Gastroesophageal sphincter (tissue), 3 donors: Measurements from ENCODE around the gene KIAA2012.

Experiments used
- EP300 ChIP-seq: sonication (generic); formaldehyde crosslinking; IDR thresholded peaks from one replicate; pipeline ENCODE4 v1.6.1; 2017; ENCODE audit warnings: antibody characterized with exemption, mild to moderate bottlenecking
- POLR2A ChIP-seq, 2 donors: fragments of 450-650 bp; IDR thresholded peaks; one replicate each; pipeline ENCODE4 v1.6.1; 2017; ENCODE audit warnings: antibody characterized with exemption in 2 of 2, mild to moderate bottlenecking in 2 of 2, moderate library complexity in 1 of 2
- POLR2AphosphoS5 ChIP-seq: sonication (generic); formaldehyde crosslinking; IDR thresholded peaks from one replicate; pipeline ENCODE4 v1.6.1; 2017; ENCODE audit warnings: antibody characterized with exemption
- TF ChIP-seq, protein P1 (sequence below), 4 experiments: fragments of 200-600 bp in 2 of 4; fragments of 450-650 bp in 2 of 4; sonication (generic) in 1 of 4; IDR thresholded peaks; one replicate each; pipeline ENCODE4 v1.5.1; 2017 to 2019; ENCODE audit warnings: antibody characterized with exemption in 4 of 4, mild to moderate bottlenecking in 2 of 4, moderate library complexity in 2 of 4

GRCh38 chr2:202148515-202149154, 75.6 kb downstream of the KIAA2012 start:
- TF ChIP-seq, protein P1, sequence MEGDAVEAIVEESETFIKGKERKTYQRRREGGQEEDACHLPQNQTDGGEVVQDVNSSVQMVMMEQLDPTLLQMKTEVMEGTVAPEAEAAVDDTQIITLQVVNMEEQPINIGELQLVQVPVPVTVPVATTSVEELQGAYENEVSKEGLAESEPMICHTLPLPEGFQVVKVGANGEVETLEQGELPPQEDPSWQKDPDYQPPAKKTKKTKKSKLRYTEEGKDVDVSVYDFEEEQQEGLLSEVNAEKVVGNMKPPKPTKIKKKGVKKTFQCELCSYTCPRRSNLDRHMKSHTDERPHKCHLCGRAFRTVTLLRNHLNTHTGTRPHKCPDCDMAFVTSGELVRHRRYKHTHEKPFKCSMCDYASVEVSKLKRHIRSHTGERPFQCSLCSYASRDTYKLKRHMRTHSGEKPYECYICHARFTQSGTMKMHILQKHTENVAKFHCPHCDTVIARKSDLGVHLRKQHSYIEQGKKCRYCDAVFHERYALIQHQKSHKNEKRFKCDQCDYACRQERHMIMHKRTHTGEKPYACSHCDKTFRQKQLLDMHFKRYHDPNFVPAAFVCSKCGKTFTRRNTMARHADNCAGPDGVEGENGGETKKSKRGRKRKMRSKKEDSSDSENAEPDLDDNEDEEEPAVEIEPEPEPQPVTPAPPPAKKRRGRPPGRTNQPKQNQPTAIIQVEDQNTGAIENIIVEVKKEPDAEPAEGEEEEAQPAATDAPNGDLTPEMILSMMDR (IDR thresholded peaks at IDR 0.05) = no peak
- no peak for TF ChIP-seq POLR2A (IDR thresholded peaks at IDR 0.05)
- no peak for TF ChIP-seq EP300
- no peak for TF ChIP-seq POLR2AphosphoS5
